ENCODE data around the gene FMR1.

DNA sequence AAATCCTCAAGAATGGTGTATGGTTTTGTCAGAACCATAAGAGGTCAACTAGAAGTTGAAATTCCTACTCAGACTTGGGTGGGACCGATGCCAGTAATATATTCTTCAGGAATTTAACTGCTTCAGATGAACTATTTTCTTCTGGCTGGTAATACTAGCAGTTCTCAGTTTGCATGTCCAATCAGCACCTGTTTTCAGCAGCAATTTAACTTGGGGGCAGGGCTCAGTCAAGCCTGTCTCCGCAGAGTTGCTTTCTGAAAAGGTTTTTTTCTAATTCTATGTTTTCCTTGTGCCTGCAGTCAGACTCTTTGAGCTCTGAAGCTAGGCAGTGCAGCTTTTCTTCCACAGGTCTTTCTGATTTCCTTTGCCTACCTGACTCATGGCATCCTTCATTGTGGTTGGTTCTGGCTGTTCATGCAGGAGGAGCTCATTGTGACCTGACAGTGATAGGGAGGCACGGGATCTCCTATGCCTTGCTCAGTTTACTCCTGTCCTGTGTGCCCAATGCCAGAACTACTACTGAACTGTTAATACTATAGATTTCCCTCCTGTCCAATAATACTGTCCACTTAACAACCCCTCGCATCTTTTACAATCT lies 17.3 kb upstream of the FMR1 start:
- TF ChIP-seq, protein P1, sequence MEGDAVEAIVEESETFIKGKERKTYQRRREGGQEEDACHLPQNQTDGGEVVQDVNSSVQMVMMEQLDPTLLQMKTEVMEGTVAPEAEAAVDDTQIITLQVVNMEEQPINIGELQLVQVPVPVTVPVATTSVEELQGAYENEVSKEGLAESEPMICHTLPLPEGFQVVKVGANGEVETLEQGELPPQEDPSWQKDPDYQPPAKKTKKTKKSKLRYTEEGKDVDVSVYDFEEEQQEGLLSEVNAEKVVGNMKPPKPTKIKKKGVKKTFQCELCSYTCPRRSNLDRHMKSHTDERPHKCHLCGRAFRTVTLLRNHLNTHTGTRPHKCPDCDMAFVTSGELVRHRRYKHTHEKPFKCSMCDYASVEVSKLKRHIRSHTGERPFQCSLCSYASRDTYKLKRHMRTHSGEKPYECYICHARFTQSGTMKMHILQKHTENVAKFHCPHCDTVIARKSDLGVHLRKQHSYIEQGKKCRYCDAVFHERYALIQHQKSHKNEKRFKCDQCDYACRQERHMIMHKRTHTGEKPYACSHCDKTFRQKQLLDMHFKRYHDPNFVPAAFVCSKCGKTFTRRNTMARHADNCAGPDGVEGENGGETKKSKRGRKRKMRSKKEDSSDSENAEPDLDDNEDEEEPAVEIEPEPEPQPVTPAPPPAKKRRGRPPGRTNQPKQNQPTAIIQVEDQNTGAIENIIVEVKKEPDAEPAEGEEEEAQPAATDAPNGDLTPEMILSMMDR (IDR thresholded peaks at IDR 0.05; ENCODE audit: poor library complexity), result no peak
- TF ChIP-seq EZH2 (IDR thresholded peaks at IDR 0.05; ENCODE audit: borderline replicate concordance) (no peak), EZH2phosphoT487 (IDR thresholded peaks at IDR 0.05; ENCODE audit: low read depth, severe bottlenecking, unreplicated experiment) (no peak)
